Measurements from ENCODE around the gene NUP35.

NUP35 gene

GRCh38 chr2:183209395-183210028, 85.3 kb downstream of the NUP35 start:
- DNase-seq (ENCODE audit: low read depth in 2 of 2) = no peak
